ENCODE data around the gene TIMM50.
A peak's percentile ranks its signal among the peaks of the same experiment; 100 is the strongest.

Gene TIMM50

DNA sequence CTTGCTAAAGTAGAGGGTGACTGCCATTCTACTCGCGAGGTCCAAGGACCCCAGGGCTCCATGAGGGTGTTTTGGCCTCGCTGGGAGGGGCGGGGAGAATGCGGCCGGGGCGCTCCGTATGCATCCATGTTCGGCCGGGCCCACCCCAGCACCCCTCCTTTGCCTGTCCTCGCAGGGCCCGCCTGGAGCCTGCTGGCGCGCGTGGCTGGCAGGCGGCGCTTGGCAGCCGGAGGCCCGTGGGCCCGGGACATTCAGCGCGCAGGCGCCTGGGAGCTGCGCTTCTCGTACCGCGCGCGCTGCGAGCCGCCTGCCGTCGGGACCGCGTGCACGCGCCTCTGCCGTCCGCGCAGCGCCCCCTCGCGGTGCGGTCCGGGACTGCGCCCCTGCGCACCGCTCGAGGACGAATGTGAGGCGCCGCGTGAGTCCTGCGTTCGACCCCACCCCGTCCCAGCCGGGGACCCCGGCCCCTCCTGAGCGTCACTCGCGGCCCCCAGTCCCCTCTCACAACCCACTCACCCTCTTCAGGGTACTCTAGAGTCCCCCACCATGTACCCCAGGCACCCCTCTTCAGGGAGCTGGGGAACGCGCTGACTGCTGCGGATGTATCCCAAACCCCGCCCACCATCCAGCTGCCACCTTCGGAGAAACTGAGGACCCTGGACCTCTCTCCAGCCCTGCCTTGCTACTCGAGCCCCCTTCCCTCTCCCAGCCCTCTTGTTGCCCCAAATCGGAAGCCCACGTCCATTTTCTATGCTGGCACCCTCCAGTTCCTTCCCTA, 22.2 kb downstream of the TIMM50 start:
- DNase-seq, result no peak

DNA sequence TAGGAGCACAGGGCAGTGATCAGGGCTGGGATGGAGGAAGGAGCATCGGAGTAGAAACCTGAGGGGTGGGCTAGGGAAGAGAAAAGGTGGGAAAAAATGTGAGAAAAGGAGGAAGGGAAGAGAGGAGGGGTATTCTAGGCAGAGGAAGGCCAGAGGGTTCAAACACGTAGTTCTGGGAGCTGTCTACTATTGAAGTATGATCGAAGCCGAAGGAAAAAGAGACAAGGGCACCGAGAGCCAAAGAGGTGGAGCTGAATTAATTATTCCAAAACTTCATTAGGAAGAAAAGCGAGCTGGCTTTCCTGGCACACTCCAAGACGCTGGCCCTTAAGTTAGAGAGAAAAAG, 25.9 kb downstream of the TIMM50 start:
- DNase-seq, result no peak

DNA sequence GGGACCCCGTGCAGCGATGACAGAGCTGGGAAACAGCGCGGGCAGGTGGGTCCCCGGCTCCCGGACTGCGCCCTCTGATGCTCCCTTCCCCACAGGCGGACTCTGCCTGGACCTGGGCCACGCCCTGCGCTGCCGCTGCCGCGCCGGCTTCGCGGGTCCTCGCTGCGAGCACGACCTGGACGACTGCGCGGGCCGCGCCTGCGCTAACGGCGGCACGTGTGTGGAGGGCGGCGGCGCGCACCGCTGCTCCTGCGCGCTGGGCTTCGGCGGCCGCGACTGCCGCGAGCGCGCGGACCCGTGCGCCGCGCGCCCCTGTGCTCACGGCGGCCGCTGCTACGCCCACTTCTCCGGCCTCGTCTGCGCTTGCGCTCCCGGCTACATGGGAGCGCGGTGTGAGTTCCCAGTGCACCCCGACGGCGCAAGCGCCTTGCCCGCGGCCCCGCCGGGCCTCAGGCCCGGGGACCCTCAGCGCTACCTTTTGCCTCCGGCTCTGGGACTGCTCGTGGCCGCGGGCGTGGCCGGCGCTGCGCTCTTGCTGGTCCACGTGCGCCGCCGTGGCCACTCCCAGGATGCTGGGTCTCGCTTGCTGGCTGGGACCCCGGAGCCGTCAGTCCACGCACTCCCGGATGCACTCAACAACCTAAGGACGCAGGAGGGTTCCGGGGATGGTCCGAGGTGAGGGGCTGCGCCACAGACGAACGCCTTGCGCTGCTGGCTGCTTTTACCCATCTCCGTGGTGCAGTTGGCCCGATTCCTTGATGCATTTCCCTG, 26.5 kb downstream of the TIMM50 start:
- peak; percentile 78 for DNase-seq

DNA sequence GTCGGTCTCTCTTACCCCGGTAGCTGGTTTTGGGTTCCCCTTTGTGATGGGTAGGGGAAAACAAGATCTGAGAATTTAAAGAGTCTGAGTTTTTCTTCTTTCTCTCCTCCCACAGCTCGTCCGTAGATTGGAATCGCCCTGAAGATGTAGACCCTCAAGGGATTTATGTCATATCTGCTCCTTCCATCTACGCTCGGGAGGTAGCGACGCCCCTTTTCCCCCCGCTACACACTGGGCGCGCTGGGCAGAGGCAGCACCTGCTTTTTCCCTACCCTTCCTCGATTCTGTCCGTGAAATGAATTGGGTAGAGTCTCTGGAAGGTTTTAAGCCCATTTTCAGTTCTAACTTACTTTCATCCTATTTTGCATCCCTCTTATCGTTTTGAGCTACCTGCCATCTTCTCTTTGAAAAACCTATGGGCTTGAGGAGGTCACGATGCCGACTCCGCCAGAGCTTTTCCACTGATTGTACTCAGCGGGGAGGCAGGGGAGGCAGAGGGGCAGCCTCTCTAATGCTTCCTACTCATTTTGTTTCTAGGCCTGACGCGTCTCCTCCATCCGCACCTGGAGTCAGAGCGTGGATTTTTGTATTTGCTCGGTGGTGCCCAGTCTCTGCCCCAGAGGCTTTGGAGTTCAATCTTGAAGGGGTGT, 27.2 kb downstream of the TIMM50 start:
- DNase-seq, result no peak

DNA sequence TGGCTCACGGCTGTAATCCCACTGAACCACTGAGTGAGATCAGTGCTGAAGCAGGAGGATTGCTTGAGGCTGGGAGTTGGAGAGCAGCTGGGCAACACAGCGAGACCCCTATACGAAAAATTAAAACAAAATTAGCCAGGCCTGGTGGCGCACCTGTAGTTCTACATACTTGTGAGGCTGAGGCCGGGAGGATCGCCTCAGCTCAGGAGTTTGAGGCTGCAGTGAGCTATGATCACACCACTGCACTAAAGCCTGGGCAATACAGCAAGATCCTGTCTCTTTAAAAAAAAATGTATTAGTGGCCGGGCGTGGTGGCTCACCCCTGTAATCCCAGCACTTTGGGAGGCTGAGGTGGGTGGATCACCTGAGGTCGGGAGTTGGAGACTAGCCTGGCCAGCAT, 28.0 kb downstream of the TIMM50 start:
- DNase-seq, result no peak

DNA sequence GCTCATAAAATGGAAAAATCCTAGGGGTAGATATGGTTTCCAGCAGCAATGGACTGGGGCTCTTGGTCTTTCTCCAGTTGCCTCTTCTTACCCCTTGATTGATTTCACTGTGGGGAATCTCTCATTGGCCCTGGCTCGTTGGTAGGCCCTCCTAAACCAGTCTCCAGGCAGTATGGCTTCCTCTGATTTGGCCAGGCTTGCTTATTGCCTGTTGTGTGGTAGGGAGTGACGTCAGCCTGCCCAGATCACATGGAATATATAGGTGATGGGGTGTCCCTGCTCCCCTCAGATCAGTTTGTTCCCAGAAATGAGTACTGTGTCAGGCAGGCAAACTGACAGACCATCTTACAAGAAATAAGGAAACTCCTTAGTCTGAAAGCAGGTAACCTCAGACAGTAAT, 28.6 kb downstream of the TIMM50 start:
- no peak for DNase-seq

DNA sequence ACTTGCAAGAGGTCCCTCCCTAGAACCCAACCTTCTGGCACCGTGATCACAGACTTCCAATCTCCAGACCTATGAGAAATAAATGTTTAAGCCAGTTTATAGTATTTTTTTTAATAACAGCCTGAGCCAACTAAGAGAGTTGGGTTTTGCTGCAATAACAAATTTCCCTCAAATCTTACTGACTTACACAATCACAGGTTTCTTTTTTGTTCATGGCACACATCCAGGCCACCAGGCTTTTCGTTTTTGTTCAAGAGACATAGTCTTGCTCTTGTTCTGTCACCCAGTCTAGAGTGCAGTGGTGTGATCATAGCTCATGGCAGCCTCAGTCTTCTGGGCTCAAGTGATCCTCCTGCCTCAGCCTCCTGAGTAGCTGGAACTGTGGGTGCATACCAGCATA, 32.4 kb downstream of the TIMM50 start:
- DNase-seq, result no peak

DNA sequence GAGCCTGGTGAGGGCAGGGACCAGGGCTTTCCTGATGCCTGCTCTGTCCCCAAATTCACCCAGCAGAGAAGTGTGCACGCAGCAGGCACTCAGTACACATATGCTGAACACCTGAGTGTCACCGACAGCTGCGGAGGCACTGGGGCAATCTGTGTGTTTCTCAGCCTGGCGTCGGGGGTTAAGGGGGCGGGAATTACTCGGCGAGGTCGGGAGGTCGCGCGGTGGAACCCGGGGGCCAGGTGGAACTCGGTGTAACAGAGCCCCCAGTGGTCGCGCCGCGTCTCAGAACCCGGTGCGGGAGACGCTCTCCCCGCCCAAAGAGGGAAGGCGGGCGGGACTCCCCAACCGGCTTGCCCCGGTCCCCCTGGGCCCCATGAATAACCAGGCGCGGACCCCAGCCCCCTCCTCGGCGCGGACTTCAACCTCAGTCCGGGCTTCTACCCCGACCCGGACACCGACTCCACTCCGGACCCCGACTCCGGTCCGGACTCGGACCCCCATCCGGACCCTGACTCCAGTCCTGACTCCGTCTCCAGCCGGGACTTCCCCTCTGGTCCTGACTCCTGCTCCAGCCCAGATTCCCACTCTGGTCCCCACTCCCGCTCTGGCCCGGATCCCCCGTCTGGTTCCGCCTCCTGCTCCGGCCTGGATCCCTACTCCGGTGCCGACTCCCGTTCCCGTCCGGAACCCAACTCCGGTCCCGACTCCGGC, 34.4 kb downstream of the TIMM50 start, which contains the start of gene SELENOV:
Gene SELENOV (plus strand): TSS at position 300 of the 711 bp plus-strand sequence. CDS start 74 bp downstream, at position 374.
- DNase-seq, result no peak

DNA sequence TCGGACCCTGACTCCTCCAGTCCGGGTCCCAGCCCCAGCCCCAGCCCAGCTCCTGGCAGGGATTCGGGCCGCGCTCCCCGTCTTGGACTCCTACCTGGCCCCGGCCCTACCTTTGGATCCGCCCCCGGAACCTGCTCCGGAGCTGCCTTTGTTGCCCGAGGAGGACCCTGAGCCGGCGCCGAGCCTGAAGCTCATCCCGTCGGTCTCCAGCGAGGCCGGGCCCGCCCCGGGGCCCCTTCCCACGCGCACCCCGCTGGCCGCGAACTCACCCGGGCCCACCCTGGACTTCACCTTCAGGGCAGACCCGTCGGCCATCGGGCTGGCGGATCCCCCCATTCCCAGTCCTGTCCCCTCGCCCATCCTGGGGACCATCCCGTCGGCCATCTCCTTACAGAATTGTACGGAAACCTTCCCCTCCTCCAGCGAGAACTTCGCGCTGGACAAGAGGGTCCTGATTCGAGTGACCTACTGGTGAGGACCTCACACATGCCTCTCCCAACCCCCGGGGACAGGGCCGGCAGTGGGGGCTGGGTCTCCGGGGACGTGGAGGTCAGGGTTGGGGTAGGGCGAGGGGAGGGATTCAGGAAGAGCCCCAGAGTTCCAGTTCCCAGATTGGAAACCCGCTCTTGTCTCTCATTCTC, 35.0 kb downstream of the TIMM50 start:
- DNase-seq, result no peak

DNA sequence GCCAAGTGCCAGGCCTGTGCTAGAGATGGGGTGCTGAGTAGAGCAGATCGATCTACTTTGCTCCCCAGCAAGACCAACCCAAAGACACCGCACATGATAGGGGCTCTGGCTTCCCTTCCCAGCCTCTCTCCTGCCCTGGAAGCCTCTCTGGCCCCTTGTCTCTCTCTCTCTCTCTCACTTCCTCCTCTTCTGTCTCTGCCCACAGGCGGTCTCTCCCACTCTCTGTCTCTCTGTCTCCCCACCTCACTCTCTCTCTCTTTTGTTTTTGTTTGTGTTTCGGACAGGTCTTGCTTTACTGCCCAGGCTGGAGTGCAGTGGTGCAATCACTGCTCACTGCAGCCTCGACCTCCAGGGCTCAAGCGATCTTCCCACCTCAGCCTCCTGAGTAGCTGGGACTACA, 35.6 kb downstream of the TIMM50 start:
- DNase-seq, result no peak

DNA sequence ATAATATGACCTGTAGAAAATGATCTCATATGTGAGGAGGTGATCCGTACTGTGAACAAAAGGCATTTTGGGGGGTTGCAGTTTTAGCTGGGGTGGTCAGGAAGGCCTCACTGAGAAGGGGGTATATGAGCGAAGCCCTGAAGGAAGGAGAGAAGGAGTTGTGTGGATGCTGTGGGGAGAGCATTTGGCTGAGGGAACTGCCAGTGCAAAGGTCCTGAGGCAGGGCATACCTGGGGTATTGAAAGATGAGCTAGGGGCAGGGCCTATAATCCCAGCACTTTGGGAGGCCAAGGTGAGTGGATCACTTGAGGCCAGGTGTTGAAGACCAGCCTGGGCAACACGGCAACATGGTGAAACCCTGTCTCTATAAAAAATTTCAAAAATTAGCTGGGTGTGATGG, 36.8 kb downstream of the TIMM50 start:
- DNase-seq, result no peak

DNA sequence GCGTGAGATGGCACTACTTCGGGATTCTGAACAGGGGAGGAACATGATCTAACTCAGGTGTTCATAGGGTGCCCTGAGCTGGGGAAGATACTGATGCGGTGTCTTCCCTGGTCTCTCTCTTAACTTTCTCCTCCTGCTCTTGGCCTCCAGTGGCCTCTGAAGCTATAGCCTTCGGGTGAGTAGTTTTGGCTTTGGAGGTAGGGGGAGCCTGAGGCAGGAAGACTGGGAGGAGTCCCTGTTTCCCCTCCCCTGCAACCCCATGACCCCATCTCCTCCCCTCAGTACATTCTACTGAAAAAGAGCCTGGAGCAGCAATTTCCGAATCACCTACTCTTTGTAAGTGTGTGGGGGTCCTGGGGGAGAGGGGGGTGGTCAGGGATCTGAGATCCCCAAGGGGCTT, 37.8 kb downstream of the TIMM50 start:
- DNase-seq, result peak; percentile 21

DNA sequence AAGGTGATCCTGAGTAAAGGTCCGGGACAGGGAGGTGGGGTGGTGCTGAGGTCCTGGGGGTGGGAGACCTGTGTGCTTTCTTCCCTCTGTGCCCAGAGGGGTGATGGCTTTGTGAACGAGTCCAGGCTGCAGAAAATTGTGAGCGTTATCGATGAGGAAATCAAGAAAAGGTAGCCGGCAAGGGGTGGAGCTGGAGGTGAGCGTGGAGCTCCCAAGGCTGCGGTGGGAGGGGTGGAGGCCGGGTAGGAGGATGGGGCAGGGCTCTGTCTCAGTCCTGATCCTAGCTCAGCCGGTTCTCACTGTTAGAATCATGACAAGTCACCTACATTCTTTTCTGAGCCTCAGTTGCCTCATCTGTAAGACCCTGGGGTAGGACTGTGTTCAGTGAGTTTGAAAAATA, 38.3 kb downstream of the TIMM50 start:
- peak; percentile 14 for DNase-seq

DNA sequence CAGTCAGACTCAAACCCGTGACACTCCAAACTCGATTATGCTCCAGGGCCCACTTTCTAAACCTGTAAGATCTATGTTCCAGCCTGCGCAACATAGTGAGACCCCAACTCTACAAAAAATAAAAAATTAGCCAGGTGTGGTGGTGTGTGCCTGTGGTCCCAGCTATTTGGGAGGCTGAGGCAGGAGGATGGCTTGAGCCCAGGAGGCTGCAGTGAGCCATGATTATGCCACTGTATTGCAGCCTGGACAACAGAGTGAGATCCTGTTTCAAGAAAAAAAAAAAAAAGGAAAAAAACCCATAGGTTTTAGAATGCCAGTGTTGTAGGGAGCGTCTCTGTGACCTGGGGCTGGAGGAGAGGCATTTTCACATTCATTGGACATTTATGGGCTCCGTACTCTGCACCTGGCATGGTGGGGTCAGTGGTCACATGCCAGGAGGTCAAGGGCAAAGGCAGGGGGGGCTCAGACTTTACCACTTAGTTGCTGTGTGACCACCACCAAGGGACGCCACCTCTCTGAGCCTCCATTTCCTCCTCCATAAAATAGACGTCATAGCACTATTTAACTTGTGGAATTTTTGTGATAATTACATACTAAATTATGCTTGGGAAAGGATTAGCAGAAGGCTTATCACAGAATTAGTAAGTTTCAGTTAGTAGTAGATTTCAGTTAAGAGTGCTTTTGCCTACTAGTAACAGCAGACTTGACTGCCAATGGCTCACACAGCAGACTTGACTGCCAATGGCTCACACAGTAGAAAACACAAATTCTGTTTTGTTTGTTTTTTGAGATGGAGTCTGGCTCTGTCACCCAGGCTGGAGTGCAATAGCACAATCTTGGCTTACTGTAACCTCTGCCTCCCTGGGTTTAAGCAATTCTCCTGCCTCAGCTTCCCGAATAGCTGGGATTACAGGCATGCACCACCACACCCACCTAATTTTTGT, 40.2 kb downstream of the TIMM50 start:
- no peak for DNase-seq

DNA sequence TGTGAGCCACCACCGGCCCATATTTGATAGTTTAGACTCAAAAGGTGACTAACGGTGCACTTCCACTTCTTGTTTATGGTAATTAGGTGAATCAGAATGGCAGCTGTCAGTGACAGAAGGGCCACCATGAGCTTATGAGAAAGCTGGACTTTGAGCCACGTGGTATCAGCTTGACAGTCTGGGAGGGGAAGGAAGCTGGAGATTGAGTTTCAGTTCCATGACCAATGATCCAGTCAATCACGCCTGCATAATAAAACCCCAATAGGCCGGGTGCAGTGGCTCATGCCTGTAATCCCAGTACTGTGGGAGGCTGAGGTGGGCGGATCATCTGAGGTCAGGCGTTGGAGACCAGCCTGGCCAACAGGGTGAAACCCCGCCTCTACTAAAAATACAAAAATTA, 43.9 kb downstream of the TIMM50 start:
- DNase-seq, result no peak

DNA sequence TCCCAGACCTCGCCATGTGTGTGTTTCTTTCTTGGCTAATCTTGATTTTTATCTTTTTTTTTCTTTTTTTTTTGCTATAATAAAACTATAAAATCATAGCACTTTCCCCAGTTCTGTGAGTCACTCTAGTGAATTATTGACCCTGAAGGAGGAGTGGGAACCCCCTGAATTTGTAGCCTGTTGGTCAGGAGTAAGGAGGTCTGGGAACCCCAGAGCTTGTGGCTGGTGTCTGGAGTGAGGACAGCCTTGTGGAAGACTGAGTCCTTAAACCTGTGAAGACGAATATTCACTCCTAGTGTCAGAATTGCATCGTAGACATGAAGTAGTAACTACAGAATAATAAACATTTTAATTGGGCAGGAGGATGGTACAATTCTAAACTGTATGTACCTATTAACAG, 44.6 kb downstream of the TIMM50 start:
- DNase-seq, result no peak

DNA sequence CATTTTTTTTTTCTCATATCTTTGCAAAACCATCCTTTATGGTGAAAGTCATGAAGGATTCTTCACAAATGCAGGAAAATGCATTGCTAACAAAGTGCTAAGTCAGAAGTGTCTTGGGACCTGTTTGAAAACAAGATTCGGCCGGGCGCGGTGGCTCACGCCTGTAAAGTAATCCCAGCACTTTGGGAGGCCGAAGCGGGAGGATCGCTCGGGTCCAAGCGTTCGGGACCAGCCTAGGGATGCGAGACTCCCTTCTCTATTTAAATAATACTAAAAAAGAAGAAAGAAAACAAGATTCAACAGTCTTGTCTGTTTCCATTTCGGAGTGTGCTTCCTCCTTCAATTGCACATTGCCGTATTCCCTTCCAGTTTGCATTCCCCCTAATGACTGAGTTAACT, 51.2 kb downstream of the TIMM50 start:
- no peak for DNase-seq

DNA sequence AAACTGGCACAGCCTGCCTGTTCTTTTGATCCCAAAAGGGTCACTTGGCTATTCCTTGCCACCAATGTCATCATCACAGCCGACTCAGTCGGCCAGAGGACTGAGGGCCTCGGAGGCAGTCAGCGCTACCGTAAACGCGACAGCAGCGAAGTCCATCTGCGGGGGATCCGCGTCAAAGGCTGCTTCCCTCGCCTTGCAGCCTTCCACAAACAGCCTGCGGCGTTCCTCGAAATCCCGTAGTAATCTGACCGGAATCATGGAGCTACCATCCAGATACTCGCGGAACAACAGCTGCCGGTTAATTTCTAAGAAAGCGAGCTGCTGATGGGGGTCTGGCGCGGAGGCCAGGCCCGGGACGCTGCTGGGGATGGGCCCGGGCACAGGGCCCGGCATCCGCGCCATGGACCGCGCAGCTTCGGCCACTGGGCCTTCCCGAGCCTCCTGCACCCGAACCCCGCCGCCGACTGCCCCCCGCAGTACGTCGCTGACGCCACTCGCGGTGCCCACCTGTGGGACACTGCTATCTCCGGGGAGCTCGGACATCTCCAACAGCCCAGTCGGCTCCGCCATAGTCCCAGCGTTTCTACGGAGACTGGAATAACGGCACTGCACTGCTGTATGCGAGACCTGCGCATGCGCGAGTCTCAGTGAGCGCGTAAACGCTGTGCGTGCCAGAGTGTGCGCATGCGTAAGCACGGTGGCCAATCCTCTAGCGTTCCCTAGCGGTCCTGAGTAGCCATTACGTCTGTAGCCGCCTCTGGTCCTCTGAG, 51.8 kb downstream of the TIMM50 start, which contains the start of gene EID2B:
Gene EID2B (minus strand): TSS at position 620 of the 770 bp plus-strand sequence. CDS start 50 bp downstream, at position 570.
- DNase-seq, result peak; percentile 88

DNA sequence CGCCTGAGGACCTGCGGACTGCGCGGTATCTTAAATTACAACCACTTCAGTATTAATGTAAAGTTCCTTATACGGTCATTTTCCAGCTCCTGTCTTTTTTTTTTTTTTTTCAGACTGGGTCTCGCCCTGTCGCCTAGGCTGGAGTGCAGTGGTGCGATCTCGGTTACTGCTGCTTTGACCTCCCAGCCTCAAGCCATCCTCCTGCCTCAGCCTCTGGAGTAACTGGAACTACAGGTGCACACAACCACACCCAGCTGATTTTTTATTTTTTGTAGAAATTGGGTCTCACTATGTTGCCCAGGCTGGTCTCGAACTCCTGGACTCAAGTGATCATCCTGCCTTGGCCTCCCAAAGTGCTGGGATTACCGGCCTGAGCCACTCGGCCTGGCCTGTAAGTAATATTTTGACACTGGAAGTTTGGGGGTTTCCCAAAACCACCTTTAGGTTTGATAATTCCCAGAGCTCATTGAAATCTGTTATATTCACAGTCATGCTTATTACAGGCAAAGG, 52.4 kb downstream of the TIMM50 start:
- DNase-seq, result no peak

DNA sequence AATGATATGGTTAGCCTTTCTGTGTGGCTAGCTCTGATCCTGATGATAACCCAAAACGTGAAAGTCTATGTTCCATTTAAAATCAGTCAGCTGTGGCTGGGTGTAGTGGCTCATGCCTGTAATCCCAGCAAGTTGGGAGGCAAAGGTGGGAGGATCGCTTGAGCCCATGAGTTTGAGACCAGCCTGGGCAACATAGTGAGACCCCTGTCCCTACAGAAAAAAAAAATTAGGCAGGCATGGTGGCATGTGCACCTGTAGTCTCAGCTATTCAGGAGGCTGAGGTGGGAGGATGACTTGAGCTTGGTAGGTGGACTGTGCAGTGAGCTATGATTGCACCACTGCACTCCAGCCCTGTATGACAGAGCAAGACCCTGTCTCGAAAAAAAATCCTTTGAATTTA, 53.2 kb downstream of the TIMM50 start:
- DNase-seq, result no peak

DNA sequence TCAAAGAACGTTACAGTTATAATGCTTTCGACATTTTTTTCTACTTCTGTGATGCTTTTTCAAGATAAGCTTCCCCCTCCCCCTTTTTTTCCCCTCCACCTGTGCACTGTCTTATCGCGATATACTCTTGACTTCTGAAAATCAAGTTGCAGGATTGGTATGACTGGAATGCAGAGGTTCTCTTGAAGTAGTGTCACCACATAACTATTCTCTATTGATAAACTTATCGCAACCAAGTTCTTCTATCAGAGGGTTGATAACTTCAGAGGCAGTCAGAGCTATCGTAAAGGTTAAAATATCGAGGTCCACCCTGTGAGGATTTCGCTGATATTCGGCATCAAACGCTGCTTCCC, 58.5 kb downstream of the TIMM50 start:
- no peak for DNase-seq

All from DMS153 (cell line).